ENCODE data around the gene PSRC1. TPM values are rescaled to one million over a fixed set of nuclear protein-coding genes. Genes with fewer than 3 reads are reported as not detected.

PSRC1 gene
- total and polyA plus RNA-seq, 2 of the 8 experiments (the other 6 are each of a cell fraction or from before 2014, with no cell fraction given), result 56.1 to 67.3 TPM

- FAIRE-seq, result no peak
- peaks cover 3% of the 10 kb centered on the region; the same call in 1 of the 2 replicates for H3K23me2 ChIP-seq (ENCODE audit: low read depth, low read length)
- 78% methylated on average over 8 of the region's 8 CpGs; no CpG with 5 or more reads in 1 of the 2 experiments for WGBS, 2 experiments (ENCODE audit: extremely low coverage in 1 of 2, insufficient coverage in 1 of 2, insufficient read length in 1 of 2, insufficient replicate concordance in 2 of 2, low coverage in 1 of 2, low lambda C conversion rate in 2 of 2, missing lambda C conversion rate in 1 of 2)
- H2BK5ac ChIP-seq (ENCODE audit: low read depth, low read length), result peak overlapping the region; percentile 47; the same call in 1 of the 2 replicates
- peak overlapping the region; percentile 99 for H2BK15ac ChIP-seq (ENCODE audit: low read length)
- no peaks in the 10 kb centered on the region for H4K20me1 ChIP-seq (replicated peaks in 1 of 2; ENCODE audit: control insufficient read depth in 1 of 2, insufficient read depth in 2 of 2, low read length in 2 of 2)
- no peaks in the 10 kb centered on the region for H3K9me3 ChIP-seq (ENCODE audit: insufficient read depth in 2 of 2, low read depth in 1 of 2, low read length in 1 of 2)
- no peak overlapping the region for H2AFZ ChIP-seq (ENCODE audit: low read length)
- no peak overlapping the region for H3K23ac ChIP-seq (ENCODE audit: insufficient read length)
- no peak overlapping the region for H3K27ac ChIP-seq (ENCODE audit: low read depth, low read length)
- H3K79me2 ChIP-seq (ENCODE audit: control insufficient read depth in 1 of 2, insufficient read depth in 2 of 2, low read length in 2 of 2), result no peaks in the 10 kb centered on the region
- no peak overlapping the region for H3K9ac ChIP-seq (replicated peaks in 1 of 4; ENCODE audit: extremely low read depth in 1 of 4, low read depth in 3 of 4, low read length in 3 of 4)
- H4K8ac ChIP-seq (ENCODE audit: extremely low read depth, insufficient read depth, low read length), result no peak overlapping the region
- no peak overlapping the region for H3K4me3 ChIP-seq (ENCODE audit: extremely low read depth in 1 of 4, insufficient read depth in 2 of 4, low read depth in 3 of 4, low read length in 4 of 4)
- no peak overlapping the region for H3K56ac ChIP-seq (replicated peaks; ENCODE audit: insufficient read length, low read depth, low read length)
- H4K5ac ChIP-seq (ENCODE audit: insufficient read length, low read depth, low read length), result no peak overlapping the region
- no peak overlapping the region for H3K14ac ChIP-seq (ENCODE audit: insufficient read length)
- H2AK5ac ChIP-seq (ENCODE audit: low read depth, low read length), result no peak overlapping the region
- H3K4me1 ChIP-seq (replicated peaks in 1 of 4; ENCODE audit: control insufficient read depth in 3 of 4, insufficient read depth in 4 of 4, low read length in 3 of 4), result peaks cover 21 to 44% (median 30%) of the 10 kb centered on the region in 4 experiments
- ChIA-PET POLR2A (ENCODE audit: partially characterized antibody) (interaction anchor here (0.6 to 15.9 kb wide), 7 partner anchors 10 to 161 kb away, joined by 3 to 252 read pairs (median 14); partner anchors contain the start of gene CELSR2), CTCF (ENCODE audit: partially characterized antibody) (interaction anchor here (0.6 to 28.7 kb wide), 5 partner anchors 10 to 265 kb away, joined by 4 to 651 read pairs (median 43); partner anchors contain the start of genes CELSR2 and SARS1)
- H4K91ac ChIP-seq (replicated peaks; ENCODE audit: insufficient read length, low read length), result no peak overlapping the region
- H3K18ac ChIP-seq (ENCODE audit: extremely low read depth, low read length), result peak overlapping the region; percentile 36; the same call in 1 of the 2 replicates
- H2BK12ac ChIP-seq (ENCODE audit: low read depth, low read length), result peak overlapping the region; percentile 83; the same call in 1 of the 2 replicates
- H3K4me2 ChIP-seq (ENCODE audit: insufficient read depth in 1 of 2, low read depth in 2 of 2, low read length in 2 of 2), result 0 out of 4 replicates have a peak overlapping the region, but pooled peaks of 1 of the 2 experiments have one; percentile 46
- H3K36me3 ChIP-seq (ENCODE audit: control insufficient read depth in 2 of 4, insufficient read depth in 4 of 4, low read length in 3 of 4), result peaks cover 6 to 20% (median 13%) of the 10 kb centered on the region in 4 experiments
- no peaks in the 10 kb centered on the region for H3K79me1 ChIP-seq (ENCODE audit: low read depth, low read length)
- H3K4ac ChIP-seq (replicated peaks; ENCODE audit: insufficient read length, low read depth, low read length), result peak overlapping the region; percentile 57
- no peak for DNase-seq (ENCODE audit: low read depth in 1 of 2, low spot score in 2 of 2)
- no peak overlapping the region for H2BK120ac ChIP-seq (replicated peaks; ENCODE audit: low read depth, low read length)
- no peaks in the 10 kb centered on the region for H3K27me3 ChIP-seq (replicated peaks in 1 of 4; ENCODE audit: control insufficient read depth in 3 of 4, extremely low read depth in 1 of 4, insufficient read depth in 3 of 4, low read length in 3 of 4)
- no peak overlapping the region for H2BK20ac ChIP-seq (ENCODE audit: low read length)
- no peak for TF ChIP-seq KDM4A (IDR thresholded peaks at IDR 0.05; ENCODE audit: low read depth, low read length, severe bottlenecking)
- no peak for TF ChIP-seq MAFK (IDR thresholded peaks at IDR 0.05; ENCODE audit: low read depth, low read length)
- TF ChIP-seq CHD2 (IDR thresholded peaks at IDR 0.05; ENCODE audit: low read length), result no peak
- TF ChIP-seq RXRA (IDR thresholded peaks at IDR 0.05; ENCODE audit: insufficient read depth, low read depth, low read length), result no peak
- no peak for TF ChIP-seq SP4 (IDR thresholded peaks at IDR 0.05; ENCODE audit: low read length)
- TF ChIP-seq BACH1 (IDR thresholded peaks at IDR 0.05; ENCODE audit: low read length), result no peak
- TF ChIP-seq SP2 (IDR thresholded peaks at IDR 0.05; ENCODE audit: low read length), result no peak
- TF ChIP-seq ASH2L (IDR thresholded peaks at IDR 0.05; ENCODE audit: low read length), result no peak
- no peak for TF ChIP-seq KDM5A (IDR thresholded peaks at IDR 0.05; ENCODE audit: low read length)
- no peak for TF ChIP-seq SIX5 (IDR thresholded peaks at IDR 0.05; ENCODE audit: low read depth, low read length)
- TF ChIP-seq EZH2 (IDR thresholded peaks at IDR 0.05; ENCODE audit: low read depth, low read length, severe bottlenecking), result no peak
- TF ChIP-seq MAX (IDR thresholded peaks at IDR 0.05), result no peak
Observed at GRCh38 chr1:109241841-109242345, 41.1 kb downstream of the PSRC1 start.
